GM21723 (cell line): Measurements from ENCODE around the gene ZNF385C.
"Not testable (repeated sequence)": the region's sequence is repeated elsewhere in the genome, so short reads cannot be mapped to it uniquely, and the experiment has no call there.

Experiments
- ATAC-seq: cut with Tn5 transposase; IDR thresholded peaks from one replicate; pipeline ENCODE4 v1.9.1; 2021; ENCODE audit warnings: mild to moderate bottlenecking, moderate library complexity; ENCODE audit not compliant: unreplicated experiment

Gene ZNF385C, protein sequence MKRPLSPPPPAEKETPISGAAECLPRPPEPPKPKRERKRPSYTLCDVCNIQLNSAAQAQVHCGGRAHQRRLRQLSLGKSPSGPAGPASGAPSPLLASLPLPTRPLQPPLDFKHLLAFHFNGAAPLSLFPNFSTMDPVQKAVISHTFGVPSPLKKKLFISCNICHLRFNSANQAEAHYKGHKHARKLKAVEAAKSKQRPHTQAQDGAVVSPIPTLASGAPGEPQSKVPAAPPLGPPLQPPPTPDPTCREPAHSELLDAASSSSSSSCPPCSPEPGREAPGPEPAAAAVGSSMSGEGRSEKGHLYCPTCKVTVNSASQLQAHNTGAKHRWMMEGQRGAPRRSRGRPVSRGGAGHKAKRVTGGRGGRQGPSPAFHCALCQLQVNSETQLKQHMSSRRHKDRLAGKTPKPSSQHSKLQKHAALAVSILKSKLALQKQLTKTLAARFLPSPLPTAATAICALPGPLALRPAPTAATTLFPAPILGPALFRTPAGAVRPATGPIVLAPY

DNA sequence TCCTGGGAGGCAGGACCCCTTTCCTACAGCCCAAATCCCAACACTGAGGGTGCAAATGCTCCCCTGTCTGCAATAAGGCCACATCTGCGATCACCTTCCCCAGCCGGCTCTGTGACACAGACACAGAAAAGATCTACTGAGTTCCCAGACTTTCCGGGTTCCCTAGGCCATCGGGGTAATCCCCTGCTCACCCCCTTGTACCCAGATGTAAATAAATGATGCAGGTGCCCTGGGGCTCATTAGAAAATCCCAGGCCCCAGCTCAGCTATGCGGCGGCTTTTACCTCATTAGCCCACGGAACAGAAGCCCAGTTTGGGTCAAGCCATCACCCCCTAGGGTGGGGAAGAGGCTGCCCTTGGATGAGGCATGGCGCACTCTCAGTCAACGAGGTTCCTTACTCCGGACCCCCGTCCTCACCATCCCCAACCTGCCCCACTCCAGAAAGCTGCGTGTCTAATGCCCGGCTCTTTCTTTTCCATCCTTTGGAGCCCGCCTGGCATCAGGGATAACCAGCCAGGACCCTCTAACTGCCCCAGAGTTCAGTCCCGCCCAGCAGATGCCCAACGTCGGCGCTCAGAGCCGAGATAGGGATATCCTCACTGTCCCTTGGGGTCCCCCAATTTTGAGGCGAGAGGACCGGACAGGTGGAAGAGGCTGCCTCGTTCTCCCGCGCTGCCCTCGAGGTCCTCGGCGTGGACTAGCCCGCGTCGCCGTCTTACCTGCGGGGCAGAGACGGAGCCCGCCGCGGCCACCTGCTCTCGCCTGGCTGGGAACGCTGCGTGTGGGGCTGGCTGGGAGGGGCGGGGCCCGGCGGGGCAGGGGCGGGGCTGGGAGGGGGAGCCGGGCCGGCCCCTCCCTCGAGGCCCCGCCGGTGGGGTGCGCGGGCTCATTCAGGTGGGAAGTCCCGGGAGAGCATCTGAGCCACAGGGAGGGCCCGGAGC lies at the start of gene ZNF385C:
Gene ZNF385C (minus strand): TSS at position 783 of the 941 bp plus-strand sequence. CDS start 35,417 bp downstream, outside the sequence.
- ATAC-seq = no peak

DNA sequence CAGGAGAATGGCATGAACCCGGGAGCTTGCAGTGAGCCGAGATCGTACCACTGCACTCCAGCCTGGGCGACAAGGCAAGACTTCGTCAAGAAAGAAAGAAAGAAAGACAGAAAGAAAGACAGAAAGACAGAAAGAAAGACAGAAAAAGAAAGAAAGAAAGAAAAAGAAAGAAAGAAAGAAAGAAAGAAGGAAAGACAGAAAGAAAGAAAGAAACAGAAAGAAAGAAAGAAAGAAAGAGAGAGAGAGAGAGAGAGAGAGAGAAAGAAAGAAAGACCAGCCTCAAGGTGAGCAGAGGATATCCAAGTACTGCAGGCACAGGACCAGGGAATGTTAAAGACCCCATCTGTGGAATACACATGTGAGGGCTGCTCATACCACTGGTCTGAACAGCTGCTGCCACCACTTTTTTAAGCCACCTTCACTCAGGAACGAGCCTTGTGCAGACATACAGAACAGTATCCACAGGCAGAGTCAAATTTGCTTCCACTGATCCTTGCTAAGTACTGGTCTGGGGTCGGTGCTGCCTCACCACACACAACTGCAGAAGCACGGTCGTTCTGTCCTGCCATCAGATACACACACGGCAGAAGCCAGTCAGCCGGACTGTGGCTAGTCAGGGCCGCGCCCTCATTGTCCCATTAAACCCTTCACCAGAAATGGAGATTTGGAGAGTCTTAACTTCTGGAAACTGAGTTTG lies 48.8 kb upstream of the ZNF385C start:
- no peak for ATAC-seq

DNA sequence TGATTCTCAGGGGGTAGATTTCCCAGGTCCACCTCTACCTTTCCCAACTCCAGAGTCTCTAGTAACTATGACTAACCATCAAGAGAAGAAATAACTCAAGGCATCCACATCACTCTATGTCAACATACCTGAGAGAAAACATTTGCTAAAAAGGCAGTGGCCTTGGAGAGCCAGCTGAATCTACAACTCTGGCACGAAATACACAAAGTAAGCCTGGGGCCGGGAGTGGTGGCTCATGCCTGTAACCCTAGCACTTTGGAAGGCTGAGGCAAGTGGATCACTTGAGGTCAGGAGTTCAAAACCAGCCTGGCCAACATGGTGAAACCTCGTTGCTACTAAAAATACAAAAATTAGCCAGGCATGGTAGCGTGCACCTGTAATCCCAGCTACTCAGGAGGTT lies 44.9 kb upstream of the ZNF385C start:
- ATAC-seq = not testable (repeated sequence)

DNA sequence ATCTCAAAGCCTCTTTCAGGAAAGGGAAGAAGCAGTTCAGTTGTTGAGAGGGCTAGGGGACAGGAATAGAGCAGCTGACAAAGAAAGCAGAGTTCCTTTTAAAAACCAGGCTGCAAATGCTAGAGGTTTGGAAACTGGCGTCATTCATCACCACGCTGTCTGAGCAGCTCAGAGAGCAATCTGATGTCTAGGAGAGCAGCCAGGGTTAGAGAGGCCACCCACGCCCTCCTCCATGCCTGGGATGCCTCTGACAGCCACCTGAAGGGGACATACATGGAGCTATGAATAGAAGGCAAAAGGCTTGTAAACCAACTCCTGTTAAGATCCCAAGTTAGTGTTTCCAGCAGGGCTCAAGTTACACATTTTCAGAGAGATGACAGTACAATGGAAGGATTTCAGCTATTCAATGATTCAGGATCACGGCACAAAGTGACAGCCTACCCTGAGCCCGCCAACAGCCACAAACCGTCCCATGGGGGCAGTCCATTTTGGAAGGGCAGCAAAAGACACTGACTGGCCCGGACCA lies 44.2 kb upstream of the ZNF385C start:
- no peak for ATAC-seq

DNA sequence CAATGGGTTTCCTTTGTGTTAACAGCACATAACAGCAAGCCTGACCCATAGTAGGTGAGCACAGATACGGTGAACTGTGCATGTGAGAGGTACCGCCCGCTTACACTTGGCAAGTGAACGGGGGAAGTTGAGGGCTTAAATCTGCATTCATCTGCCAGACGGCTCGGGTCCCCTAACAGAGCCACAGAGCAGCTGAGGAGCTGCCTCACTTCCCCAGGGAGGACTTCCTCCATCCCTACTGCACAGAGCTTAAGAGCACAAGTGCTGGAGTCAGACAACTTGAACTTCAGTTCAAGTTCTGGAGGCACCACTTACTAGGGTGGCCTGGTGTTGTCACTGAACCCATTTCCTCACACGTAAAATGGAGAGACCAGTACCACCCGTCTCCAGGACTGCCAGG lies 43.1 kb upstream of the ZNF385C start:
- no peak for ATAC-seq

DNA sequence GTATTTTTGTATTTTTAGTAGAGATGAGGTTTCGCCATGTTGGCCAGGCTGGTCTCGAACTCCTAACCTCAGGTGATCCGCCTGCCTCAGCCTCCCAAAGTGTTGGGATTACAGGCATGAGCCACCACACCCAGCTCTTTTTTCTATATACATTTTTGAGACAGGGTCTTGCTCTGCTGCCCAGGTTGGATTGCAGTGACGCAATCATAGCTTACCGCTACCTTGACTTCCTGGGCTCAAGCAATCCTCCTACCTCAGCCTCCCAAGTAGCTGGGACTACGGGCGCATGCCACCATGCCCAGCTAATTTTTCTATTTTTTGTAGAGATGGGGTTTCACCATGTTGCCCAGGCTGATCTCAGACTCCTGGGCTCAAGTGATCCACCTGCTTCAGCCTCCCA lies 42.4 kb upstream of the ZNF385C start:
- ATAC-seq = not testable (repeated sequence)

DNA sequence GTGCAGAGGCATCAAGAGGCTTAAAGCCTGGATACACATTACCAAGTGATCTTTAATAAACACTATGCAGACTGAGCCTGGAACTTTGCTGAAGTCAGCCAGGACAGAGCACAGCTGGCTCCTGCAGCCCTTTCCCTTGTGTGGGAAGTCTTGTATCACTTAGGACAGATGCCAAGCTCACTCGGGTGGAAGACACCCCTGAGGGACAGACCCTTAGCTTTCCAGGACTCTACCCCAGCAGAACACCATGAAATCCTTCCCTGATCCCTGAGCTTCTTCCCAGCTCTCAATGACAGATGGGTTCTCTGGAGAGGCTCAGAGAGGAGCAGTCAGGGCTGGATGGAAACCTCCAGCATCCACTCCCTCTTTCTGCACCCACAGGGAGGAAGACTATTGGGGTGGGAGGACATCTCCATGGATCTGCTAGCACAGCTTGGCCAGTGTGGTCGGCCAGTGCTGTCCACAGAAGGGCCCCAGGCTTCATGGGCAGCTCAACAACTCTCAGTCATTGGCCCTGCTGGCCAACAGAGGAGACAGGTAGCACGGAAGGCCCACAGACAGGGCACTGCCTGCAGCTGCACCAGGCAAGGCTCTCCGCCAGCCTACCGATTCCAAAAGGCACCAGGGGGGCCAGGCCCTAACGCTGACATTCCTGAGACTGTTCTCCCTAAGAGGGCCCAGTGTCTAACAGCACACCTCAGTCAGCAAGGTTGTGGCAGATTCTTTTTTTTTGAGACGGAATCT lies 40.6 kb upstream of the ZNF385C start:
- ATAC-seq = no peak

DNA sequence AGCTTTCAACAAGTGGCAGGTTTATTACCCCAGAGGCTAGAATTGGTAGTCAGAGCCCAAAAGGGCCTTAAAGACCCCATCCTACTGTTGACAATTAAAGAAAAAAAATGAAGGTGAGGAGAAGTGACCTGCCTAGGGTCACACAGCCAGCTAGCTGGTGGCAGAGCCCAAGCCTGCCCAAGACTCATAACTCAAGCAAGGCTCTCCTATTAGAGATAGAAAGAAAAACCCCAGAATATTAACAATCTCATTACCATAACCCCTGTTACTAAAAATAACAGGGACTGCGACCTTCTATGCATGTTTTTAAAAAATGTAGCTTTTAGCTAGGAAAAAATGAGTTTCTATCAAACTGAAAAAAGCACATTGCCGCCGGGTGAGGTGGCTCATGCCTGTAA lies 38.4 kb upstream of the ZNF385C start:
- no peak for ATAC-seq

DNA sequence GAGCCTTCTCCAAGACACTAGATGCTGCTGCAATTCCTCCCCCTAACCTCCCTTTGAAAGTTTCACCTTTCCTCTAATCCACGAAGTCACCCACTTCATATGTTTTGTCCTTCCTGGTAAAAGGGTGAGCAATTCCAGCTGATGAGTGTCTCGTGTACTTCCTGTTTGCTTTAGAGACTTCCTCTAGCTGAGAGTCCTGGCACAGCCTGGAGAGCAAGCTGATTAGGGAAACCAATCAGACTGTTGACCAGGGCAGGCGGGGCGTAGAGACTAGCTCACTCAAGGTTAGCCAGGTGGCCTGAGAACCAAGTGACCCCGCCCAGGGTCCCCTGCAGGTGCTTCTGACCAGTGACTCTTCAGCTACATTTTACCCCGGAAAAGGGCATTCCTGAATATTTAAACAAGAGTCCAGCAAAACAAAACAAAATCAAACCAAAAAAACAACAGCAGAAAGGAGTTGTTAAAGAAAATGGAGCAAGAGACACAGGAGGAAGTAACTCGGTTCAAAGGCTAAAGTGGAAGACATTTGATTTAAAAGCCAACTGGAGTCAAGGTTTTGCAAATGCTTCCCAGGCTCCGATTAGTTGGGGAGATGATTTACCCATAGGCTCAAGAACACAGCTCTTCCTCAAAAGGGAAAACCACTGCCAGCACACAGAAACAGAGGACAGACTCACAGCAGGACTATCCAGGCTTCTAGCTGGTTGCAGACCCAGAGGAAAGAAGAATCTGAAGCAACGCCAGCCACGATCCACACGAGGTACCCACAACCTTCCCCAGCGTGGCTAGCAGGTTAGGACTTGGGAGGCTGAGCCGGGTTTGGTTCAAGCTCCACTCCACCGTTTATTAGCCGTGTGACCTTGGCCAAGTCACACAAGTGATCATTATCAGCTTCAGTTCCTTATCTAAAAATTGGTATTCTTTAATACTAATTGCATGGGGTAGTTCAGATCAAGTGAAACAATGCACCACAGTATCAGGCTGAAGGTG lies 37.7 kb upstream of the ZNF385C start:
- ATAC-seq = no peak

DNA sequence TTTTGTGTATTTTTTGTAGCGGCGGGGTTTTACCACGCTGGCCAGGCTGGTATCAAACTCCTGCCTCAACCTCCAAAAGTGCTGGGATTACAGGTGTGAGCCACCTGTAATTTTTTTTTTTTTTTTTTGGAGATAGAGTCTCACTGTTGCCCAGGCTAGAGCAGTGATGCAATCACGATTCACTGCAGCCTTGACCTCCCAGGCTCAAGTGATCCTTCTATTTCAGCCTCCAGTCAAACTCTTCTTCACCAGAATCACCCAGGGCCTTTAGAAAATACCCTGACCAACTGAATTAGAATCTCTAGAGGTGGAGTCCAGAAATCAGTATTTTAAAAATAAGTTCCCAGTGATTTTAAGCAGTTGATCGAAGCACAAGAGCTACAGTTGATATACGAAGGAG lies 36.9 kb upstream of the ZNF385C start:
- ATAC-seq = no peak

DNA sequence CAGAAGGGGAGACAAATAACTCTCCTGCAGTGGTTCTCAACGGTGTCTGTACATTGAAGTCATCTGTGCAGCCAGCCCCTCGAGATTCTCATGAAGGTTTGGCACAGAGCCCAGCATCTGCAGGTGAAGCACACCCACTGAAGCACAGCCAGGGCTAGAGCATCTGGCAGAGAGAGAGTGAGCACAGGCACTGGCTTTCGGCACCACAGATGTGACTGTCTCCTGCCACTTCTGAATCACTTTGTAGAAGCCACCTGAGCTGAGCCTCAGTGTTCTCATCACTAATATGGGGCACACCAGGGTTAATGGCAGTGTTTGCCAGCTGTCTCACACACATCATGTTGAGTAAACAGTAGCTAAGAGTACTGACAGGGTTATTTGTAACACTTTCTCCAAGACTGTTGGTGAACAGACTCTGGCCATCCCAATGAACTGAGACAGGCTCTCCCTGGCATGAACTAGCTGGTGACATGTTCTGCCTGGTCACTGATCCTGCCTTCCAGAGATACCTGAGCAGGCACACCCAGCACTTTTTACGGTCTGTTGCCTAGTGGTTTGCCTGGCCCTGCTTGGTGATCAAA lies 35.3 kb upstream of the ZNF385C start:
- ATAC-seq = no peak

DNA sequence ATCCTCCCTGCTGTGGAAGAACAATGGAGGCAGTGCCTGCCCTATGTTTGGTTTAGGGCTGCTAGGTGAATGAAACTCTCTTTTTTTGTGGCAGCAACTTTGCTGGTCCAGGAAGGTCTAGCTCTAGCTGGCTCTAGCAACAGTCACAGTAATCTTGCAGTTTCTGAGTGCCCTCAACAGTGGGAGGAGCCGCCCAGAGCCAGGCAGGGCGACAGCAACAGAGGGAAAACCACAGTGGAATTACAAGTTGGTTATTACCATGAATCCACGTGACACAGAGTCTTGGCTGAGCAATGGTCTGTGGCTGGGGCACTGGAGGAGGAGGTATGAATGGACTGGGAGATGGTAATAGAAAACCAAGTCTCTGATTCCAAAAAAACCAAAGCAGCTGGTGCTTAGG lies 34.7 kb upstream of the ZNF385C start:
- no peak for ATAC-seq

DNA sequence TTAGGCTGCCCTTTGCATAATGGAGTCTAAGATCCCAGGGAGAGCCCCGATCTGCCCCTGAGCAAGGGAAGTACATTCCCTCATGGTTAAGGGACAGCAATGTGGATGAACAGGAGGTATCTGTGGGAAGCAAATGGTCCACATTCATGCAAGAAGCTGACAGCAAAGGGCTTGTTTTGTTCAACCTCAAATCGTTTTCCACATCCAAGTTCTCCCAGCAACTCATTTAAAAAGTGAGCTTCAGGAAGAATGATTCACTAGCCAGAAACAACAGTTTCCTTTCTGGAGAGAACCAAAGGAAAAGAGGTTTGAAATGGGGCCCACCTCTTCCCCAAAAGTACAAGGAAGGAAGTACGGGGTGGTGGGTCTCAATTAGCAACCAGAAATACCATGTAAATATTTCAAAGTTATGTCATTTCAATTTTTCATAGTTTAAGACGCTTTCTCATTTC lies 33.7 kb upstream of the ZNF385C start:
- no peak for ATAC-seq

DNA sequence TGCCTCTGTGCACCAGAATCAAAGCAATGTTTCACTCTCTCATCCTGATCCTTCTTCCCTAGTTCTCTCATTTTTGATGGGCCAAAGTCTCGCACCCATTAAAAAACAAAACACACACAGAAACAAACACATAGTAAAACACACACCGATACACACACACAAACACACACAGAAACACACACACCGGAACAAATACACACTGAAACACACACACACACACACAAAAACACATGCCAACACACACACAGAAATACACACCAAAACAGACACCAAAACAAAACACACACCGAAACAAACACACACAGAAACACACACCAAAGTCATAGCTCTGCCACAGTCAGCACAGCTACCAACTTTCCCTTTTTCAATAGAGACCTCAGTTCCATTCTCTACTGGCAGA lies 33.0 kb upstream of the ZNF385C start:
- ATAC-seq = no peak

DNA sequence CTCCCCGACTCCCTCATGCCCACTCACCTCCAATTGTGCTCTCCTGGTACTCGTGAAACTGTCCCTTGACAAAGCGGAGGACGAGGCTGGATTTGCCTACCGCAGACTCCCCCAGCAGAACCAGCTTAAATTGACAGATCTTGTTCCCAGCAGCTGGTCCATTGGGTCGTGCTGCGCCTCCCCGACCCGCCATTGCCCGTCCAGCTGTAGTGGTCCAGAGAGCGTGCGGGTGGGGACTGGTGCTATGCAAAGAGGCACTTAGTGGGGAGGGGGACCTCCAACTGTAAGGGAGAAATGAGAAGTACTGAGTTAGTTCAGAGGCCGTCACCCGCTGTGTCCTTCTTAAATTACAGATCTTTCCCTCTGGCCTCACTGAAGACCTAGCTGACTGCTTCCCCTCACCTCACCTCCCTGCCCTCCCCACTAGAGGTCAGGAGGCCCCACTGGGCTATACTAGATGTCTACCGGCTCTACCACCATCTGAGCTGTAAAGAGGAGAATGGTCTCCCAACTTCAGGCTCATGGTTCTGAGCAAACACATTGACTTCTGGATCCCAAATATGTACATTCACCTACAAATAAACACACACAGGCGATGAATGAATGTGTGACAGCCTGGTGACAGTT lies 32.1 kb upstream of the ZNF385C start:
- no peak for ATAC-seq

DNA sequence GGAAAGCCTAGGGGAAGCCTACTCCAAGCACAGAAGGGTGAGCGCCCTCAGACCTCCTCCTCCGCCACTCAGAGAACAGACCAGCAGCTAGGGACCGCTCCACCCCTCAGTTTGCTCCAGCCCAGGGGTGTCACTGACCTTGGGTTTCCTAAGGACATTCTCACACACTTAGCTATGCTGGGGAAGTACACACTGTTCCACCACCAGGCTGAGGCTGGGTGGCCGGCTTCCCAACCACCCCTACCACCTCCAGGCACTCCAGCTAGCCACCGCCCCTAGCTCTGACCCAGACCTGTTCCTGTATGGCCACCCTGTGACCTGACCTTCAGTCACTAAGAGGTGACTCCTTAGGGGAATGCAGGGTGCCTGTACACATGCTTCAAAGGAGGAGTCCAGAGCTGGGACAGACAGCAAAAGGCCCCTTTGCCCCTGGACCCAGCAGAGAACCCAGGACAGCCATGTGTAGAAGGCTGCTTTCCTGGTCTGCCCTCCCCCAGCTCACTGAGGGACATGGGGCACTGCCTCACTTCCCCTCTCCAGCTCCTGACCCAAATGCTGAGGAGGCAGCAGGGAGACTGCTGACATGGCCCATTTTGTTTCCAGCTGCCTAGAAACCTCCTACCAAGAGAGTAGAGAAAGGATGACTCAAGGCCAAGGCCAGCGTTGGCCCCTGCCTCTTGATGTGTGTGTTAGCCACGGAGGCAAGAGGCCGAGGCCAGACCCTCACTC lies 31.0 kb upstream of the ZNF385C start:
- ATAC-seq = no peak

DNA sequence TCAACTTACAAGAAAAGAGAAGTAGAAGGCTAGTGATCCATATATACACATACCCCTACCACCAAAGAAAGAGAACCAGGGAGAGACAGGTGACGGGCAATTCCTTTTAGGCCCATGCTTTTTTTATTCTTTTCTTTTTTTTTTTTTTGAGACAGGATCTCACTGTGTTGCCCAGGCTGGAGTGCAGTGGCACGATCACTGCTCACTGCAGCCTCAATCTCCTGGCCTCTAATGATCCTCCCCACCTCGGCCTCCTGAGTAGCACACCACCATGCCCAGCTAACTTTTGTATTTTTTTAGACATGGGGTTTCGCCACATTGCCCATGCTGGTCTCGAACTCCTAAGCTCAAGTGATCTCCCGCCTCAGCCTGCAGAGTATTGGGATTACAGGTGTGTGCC lies 29.1 kb upstream of the ZNF385C start:
- no peak for ATAC-seq
